Transverse colon (tissue), 4 donors: ENCODE data around the gene FGF1.

Experiments used
- CTCF ChIP-seq, 5 experiments: fragments of 200-600 bp in 3 of 5; fragments of 450-650 bp in 2 of 5; sonication (generic) in 3 of 5; IDR thresholded peaks; 1 replicate in 2 of 5; 2 replicates in 3 of 5; pipeline ENCODE4 v1.5.1; 2016 to 2017; ENCODE audit warnings: antibody characterized with exemption in 5 of 5, inconsistent platforms in 3 of 5, mild to moderate bottlenecking in 2 of 5, moderate library complexity in 1 of 5
- POLR2AphosphoS5 ChIP-seq, 3 donors: sonication (generic); formaldehyde crosslinking; IDR thresholded peaks; one replicate each; pipeline ENCODE4 v1.6.1; 2016; ENCODE audit warnings: antibody characterized with exemption in 3 of 3

- TF ChIP-seq POLR2AphosphoS5 (IDR thresholded peaks at IDR 0.05) (no peak), CTCF (IDR thresholded peaks at IDR 0.05) (no peak)
These were observed 1.3 kb downstream of the FGF1 start for GRCh38 chr5:142684508-142685041.
